ENCODE data around the gene TBCCD1. TPM values are rescaled to one million over a fixed set of nuclear protein-coding genes. Genes with fewer than 3 reads are reported as not detected.
"Not testable (repeated sequence)": the region's sequence is repeated elsewhere in the genome, so short reads cannot be mapped to it uniquely, and the experiment has no call there.

The TBCCD1 gene
- total RNA-seq, 1 experiment from 2014 or later = 21.5 TPM

GRCh38 chr3:186577521-186577920, 10.4 kb upstream of the TBCCD1 start:
- no peak for DNase-seq
- Histone ChIP-seq H3K4me3 (no peak overlapping the region), H3K9me3 (no peaks in the 10 kb centered on the region), H3K27me3 (no peaks in the 10 kb centered on the region), H3K36me3 (peaks cover 86% of the 10 kb centered on the region)

- H3K27me3 ChIP-seq = no peaks in the 10 kb centered on the region
- peak overlapping the region; percentile 94 for H3K4me3 ChIP-seq
- no peak for DNase-seq
- peaks cover 44% of the 10 kb centered on the region for H3K36me3 ChIP-seq
- no peaks in the 10 kb centered on the region for H3K9me3 ChIP-seq
Observed at GRCh38 chr3:186571644-186572013, 4.5 kb upstream of the TBCCD1 start.

GRCh38 chr3:186570941-186571643, 4.0 kb upstream of the TBCCD1 start:
- Histone ChIP-seq H3K36me3 (peaks cover 39% of the 10 kb centered on the region), H3K27me3 (no peaks in the 10 kb centered on the region), H3K9me3 (no peaks in the 10 kb centered on the region), H3K4me3 (peak overlapping the region; percentile 94)
- DNase-seq = no peak

- Histone ChIP-seq H3K4me3 (peak within 1 kb of the TSS; percentile 94), H3K9me3 (no peaks in the 10 kb centered on the region), H3K36me3 (peaks cover 31% of the 10 kb centered on the region), H3K27me3 (no peaks in the 10 kb centered on the region)
- DNase-seq = peak; percentile 100
Observed at GRCh38 chr3:186570096-186570940, 3.2 kb upstream of the TBCCD1 start, which contains the start of gene DNAJB11. TSS of gene DNAJB11 (plus strand) at chr3:186570720. CDS start at chr3:186570898, 178 bp downstream.

- Histone ChIP-seq H3K27me3 (no peaks in the 10 kb centered on the region), H3K9me3 (no peaks in the 10 kb centered on the region), H3K4me3 (peak overlapping the region; percentile 94), H3K36me3 (peaks cover 26% of the 10 kb centered on the region)
- DNase-seq = no peak
Observed at GRCh38 chr3:186569779-186570095, 2.6 kb upstream of the TBCCD1 start.

GRCh38 chr3:186569361-186569760, 2.2 kb upstream of the TBCCD1 start:
- DNase-seq, H3K27me3 ChIP-seq, H3K9me3 ChIP-seq: not testable (repeated sequence)
- Histone ChIP-seq H3K36me3 (peaks cover 22% of the 10 kb centered on the region), H3K4me3 (peak overlapping the region; percentile 94)

GRCh38 chr3:186566772-186567071, 417 bp downstream of the TBCCD1 start:
- H3K4me3 ChIP-seq = peak overlapping the region; percentile 98
- H3K36me3 ChIP-seq = peaks cover 7% of the 10 kb centered on the region; the same call in 1 of the 2 replicates
- no peak for DNase-seq

GRCh38 chr3:186564586-186564985, 2.6 kb downstream of the TBCCD1 start:
- no peak for DNase-seq
- Histone ChIP-seq H3K27me3 (no peaks in the 10 kb centered on the region), H3K36me3 (peaks cover 11% of the 10 kb centered on the region; the same call in 1 of the 2 replicates), H3K4me3 (no peak overlapping the region), H3K9me3 (no peaks in the 10 kb centered on the region)

More at GRCh38 chr3:186566772-186567071, 417 bp downstream of the TBCCD1 start:
- H3K27me3 ChIP-seq = no peaks in the 10 kb centered on the region
- no peaks in the 10 kb centered on the region for H3K9me3 ChIP-seq

- no peaks in the 10 kb centered on the region for H3K27me3 ChIP-seq
- H3K36me3 ChIP-seq = peaks cover 41% of the 10 kb centered on the region
- no peaks in the 10 kb centered on the region for H3K9me3 ChIP-seq
- no peak for DNase-seq
- no peak overlapping the region for H3K4me3 ChIP-seq
Observed at GRCh38 chr3:186552408-186553031, 14.6 kb downstream of the TBCCD1 start.

- H3K27me3 ChIP-seq = no peaks in the 10 kb centered on the region
- peaks cover 31% of the 10 kb centered on the region for H3K36me3 ChIP-seq
- no peak for DNase-seq
Observed at GRCh38 chr3:186551387-186551786, 15.8 kb downstream of the TBCCD1 start.

GRCh38 chr3:186549497-186549896, 17.6 kb downstream of the TBCCD1 start:
- Histone ChIP-seq H3K36me3 (peaks cover 13% of the 10 kb centered on the region), H3K27me3 (no peaks in the 10 kb centered on the region), H3K9me3 (no peaks in the 10 kb centered on the region), H3K4me3 (no peak overlapping the region)
- no peak for DNase-seq

More at GRCh38 chr3:186551387-186551786, 15.8 kb downstream of the TBCCD1 start:
- Histone ChIP-seq H3K4me3 (no peak overlapping the region), H3K9me3 (no peaks in the 10 kb centered on the region)

GRCh38 chr3:186544281-186544680, 22.9 kb downstream of the TBCCD1 start, which contains the start of gene CRYGS:
TSS of gene CRYGS (minus strand) at chr3:186544380. CDS start at chr3:186544326, 54 bp downstream.
- DNase-seq = no peak

GRCh38 chr3:186540835-186541226, 26.3 kb downstream of the TBCCD1 start:
- H3K4me3 ChIP-seq = no peak overlapping the region
- no peak for DNase-seq
- H3K9me3 ChIP-seq = no peaks in the 10 kb centered on the region
- no peaks in the 10 kb centered on the region; the same call in 1 of the 2 replicates for H3K36me3 ChIP-seq
- H3K27me3 ChIP-seq = no peaks in the 10 kb centered on the region

More at GRCh38 chr3:186544281-186544680, 22.9 kb downstream of the TBCCD1 start, which contains the start of gene CRYGS:
- Histone ChIP-seq H3K4me3 (no peak within 1 kb of the TSS), H3K36me3 (peaks cover 3% of the 10 kb centered on the region; the same call in 1 of the 2 replicates), H3K9me3 (no peaks in the 10 kb centered on the region), H3K27me3 (no peaks in the 10 kb centered on the region)

- Histone ChIP-seq H3K36me3 (no peaks in the 10 kb centered on the region; the same call in 1 of the 2 replicates), H3K27me3 (no peaks in the 10 kb centered on the region), H3K9me3 (no peaks in the 10 kb centered on the region), H3K4me3 (no peak overlapping the region)
- DNase-seq = peak; percentile 54
Observed at GRCh38 chr3:186540221-186540834, 26.8 kb downstream of the TBCCD1 start.

GRCh38 chr3:186538779-186539178, 28.4 kb downstream of the TBCCD1 start:
- DNase-seq = no peak
- H3K4me3 ChIP-seq = no peak overlapping the region
- no peaks in the 10 kb centered on the region; the same call in 1 of the 2 replicates for H3K36me3 ChIP-seq
- H3K9me3 ChIP-seq = no peaks in the 10 kb centered on the region
- no peaks in the 10 kb centered on the region for H3K27me3 ChIP-seq

- Histone ChIP-seq H3K4me3 (no peak overlapping the region), H3K36me3 (no peaks in the 10 kb centered on the region), H3K9me3 (no peaks in the 10 kb centered on the region), H3K27me3 (no peaks in the 10 kb centered on the region)
- DNase-seq = no peak
Observed at GRCh38 chr3:186536883-186537844, 30.0 kb downstream of the TBCCD1 start.

Data from MG63 (cell line).